Erythroblast (primary cell): ENCODE measurements around the gene LIM2.
"Not testable (repeated sequence)": the region's sequence is repeated elsewhere in the genome, so short reads cannot be mapped to it uniquely, and the experiment has no call there.

Source experiments
- DNase-seq, 2 experiments: peaks; one replicate each; lab custom pipeline; 2025; lab: John Stamatoyannopoulos, UW
- GATA1 ChIP-seq: IDR thresholded peaks from 2 replicates; pipeline ENCODE4 v1.6.1; 2011; ENCODE audit warnings: low read depth, mild to moderate bottlenecking, control low read depth, low read length, moderate library complexity
- POLR2A ChIP-seq: IDR thresholded peaks from 2 replicates; pipeline ENCODE4 v1.6.1; 2011; ENCODE audit warnings: mild to moderate bottlenecking, low read length

LIM2 gene

DNA sequence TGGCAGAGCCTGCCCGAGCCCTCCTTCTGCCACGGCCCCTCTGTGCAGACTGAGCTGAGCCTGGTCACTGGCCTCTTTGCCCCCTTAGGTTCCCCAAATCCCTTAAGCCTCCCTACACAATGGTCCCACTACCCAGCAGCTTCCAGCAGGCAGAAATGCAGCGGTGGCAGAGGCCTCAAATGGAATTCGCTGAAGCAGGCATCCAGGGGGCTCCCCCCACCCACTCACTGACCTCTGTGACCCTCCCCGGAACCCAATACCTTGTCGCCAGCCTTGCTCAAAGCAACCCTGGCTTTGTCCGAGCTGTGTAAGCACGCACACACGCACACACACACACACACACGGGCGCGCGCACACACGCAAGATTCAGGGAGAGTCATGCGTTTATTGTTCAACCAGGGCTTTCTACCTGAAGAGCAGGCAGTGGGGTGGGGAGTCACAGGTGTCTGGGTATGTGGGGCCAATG is at the start of gene LIM2:
TSS of gene LIM2 (minus strand) at position 51 of the 466 bp plus-strand sequence. CDS start 531 bp downstream, outside the sequence.
- DNase-seq, result no peak
- TF ChIP-seq GATA1 (no peak), POLR2A (no peak)

DNA sequence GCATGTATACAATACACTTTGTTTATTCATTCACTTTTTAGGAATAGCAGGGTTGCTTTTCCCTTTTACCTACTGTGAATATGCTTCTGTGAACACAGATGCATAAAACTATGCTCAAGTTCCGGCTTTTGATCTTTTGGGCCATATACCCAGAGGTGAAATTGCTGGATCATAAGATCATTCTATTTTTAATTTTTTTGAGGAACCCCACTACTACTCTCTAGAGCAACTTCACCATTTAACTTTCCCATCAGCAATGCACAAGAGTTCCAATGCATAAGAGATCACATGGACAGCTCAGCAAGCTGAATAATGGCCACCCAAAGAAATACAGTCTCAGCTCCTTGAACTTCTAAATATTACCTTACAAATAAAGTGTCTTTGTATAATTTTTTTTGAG is 46.7 kb upstream of the LIM2 start:
- no peak for DNase-seq
- no peak for TF ChIP-seq GATA1
- TF ChIP-seq POLR2A, result no peak

- TF ChIP-seq GATA1, result no peak
- TF ChIP-seq POLR2A, result no peak
- DNase-seq, result no peak
Measured at GRCh38 chr19:51433043-51433442, 45.3 kb upstream of the LIM2 start.

DNA sequence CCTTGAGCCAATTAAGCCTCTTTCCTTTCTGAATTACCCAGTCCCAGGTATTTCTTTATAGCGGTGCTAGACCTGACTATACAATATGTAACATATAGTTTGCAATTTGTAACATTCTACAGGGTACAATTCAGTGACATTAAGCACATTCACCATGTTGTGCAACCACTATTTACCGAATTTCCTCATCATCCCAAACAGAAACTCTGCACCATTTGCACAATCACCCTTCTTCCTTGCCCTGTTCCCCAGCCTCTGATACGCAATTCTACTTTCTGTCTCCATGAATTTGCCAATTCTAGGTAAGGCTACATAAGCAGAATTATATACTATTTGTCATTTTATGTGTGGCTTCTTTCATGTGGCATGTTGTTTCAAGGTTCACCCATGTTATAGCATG is 43.4 kb upstream of the LIM2 start:
- no peak for TF ChIP-seq POLR2A
- TF ChIP-seq GATA1, result no peak
- DNase-seq, result no peak

- DNase-seq, result no peak
- no peak for TF ChIP-seq POLR2A
- no peak for TF ChIP-seq GATA1
Measured at GRCh38 chr19:51430221-51430620, 42.4 kb upstream of the LIM2 start.

GRCh38 chr19:51427201-51427600 is 39.4 kb upstream of the LIM2 start:
- TF ChIP-seq GATA1 (no peak), POLR2A (no peak)
- DNase-seq, result no peak

- DNase-seq, result peak; percentile 82 to 91
- TF ChIP-seq POLR2A (no peak), GATA1 (no peak)
Measured at GRCh38 chr19:51422053-51422448, 34.3 kb upstream of the LIM2 start.

DNA sequence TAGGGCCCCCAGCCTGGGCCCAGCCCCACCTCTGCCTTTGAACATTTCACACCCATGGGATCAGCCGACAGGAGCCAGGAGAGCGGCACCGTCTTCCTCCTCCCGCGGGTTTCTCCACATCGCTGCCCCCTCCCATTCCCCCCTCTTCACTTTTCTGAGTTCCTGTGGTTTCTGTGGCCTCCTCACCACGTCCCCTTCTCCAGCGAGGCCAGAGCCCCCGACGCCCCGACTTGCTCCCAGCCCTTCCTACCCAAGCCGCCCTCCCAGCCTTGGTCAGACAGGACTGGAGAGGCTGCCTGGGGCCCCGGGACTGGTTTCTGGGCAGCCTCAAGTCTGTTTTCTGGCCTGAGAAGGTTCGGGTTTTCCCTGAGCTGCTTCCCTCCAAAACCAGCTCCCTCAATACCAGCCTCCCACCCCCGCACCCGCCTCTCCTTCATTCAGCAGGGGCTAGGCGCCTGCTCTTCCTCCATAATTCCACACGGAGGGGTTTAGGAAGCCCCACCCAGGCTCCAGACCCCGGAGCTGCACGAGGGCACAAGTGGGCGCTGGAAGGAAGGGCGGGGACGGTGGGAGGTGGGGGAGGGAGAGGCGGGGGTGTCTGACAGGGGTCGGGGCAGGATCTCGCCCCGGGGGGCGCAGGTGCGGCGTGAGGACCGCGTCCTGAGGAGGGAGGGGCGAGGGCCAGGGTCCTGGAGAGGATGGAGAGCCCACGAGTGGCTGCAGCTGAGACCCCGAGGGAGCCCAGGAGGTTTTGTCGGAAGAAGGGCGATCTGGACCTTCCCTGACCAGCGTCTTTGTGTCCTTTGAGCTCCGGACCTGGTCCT is 33.7 kb upstream of the LIM2 start:
- DNase-seq, result no peak
- TF ChIP-seq POLR2A (no peak), GATA1 (no peak)

GRCh38 chr19:51420511-51420910 is 32.7 kb upstream of the LIM2 start:
- not testable (repeated sequence) for DNase-seq

GRCh38 chr19:51418707-51419106 is 30.9 kb upstream of the LIM2 start:
- TF ChIP-seq POLR2A, result no peak
- no peak for DNase-seq

DNA sequence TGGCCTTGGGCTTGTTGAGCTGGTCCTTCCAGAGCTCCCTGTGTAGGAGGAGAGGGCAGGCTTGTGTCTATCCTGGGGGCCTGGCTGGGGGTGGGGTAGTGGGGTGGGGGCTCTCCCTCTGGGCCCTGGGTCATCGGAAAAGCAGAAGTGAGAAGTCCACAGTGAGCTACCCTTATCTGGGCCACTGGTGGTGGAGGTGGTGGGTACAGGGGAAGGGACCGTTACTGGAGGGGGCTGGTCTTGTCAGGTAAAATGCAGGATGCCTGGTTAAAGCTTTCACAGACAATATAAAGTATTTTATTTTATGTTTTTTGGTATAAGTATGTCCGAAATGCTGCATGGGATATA is 30.0 kb upstream of the LIM2 start:
- no peak for DNase-seq
- TF ChIP-seq GATA1, result no peak
- TF ChIP-seq POLR2A, result no peak

GRCh38 chr19:51417107-51417809 is 29.5 kb upstream of the LIM2 start, which contains the start of gene SIGLEC10:
Gene SIGLEC10 (minus strand): TSS chr19:51417642. CDS start chr19:51417581, 61 bp downstream.
- TF ChIP-seq GATA1, result no peak
- no peak for TF ChIP-seq POLR2A
- no peak for DNase-seq

DNA sequence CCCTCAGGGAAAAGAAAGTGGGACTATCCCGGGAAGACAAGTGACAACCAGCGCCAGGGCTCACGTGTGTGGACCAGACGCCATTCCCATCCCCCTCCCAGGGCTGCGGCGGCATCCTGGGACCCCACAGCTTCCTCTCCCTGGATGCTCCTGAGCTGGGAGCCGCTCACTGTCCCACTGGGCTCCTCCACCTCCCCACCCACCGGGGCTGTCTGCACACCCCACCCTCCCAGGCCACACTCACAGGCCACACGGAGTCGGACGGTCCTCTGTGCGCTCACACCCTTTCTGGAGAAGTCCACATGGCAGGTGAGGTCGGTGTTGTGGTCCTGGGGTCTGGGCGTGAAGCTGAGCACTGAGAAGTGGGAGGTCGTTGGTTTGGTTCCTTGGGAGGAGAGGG is 28.6 kb upstream of the LIM2 start:
- DNase-seq, result not testable (repeated sequence)

GRCh38 chr19:51415187-51415586 is 27.4 kb upstream of the LIM2 start:
- TF ChIP-seq GATA1 (no peak), POLR2A (no peak)
- no peak for DNase-seq
